WI38 (cell line): Measurements from ENCODE around the gene HS1BP3.

ENCODE experiments used
- H3K4me3 ChIP-seq: 2 replicates; pipeline ENCODE4 v1.5.1; 2011; ENCODE audit warnings: low read depth, mild to moderate bottlenecking, control low read depth, low read length
- CTCF ChIP-seq: IDR thresholded peaks from 2 replicates; pipeline ENCODE4 v1.5.1; 2012; ENCODE audit warnings: low read depth, mild to moderate bottlenecking, control low read depth, low read length

HS1BP3 gene

GRCh38 chr2:20590704-20591515 lies 60.0 kb downstream of the HS1BP3 start:
- TF ChIP-seq CTCF = no peak
- no peak overlapping the region for H3K4me3 ChIP-seq

- no peak for TF ChIP-seq CTCF
- H3K4me3 ChIP-seq = no peak overlapping the region
These were observed 60.8 kb downstream of the HS1BP3 start for GRCh38 chr2:20589975-20590703.

GRCh38 chr2:20588918-20589871 lies 61.7 kb downstream of the HS1BP3 start:
- no peak for TF ChIP-seq CTCF

GRCh38 chr2:20585710-20586594 lies 64.9 kb downstream of the HS1BP3 start:
- TF ChIP-seq CTCF = no peak
- H3K4me3 ChIP-seq = no peak overlapping the region

More at GRCh38 chr2:20588918-20589871, 61.7 kb downstream of the HS1BP3 start:
- H3K4me3 ChIP-seq = no peak overlapping the region

- no peak overlapping the region for H3K4me3 ChIP-seq
- TF ChIP-seq CTCF = no peak
These were observed 65.6 kb downstream of the HS1BP3 start for GRCh38 chr2:20585359-20585709.
